ENCODE results near the gene APH1B. TPM values are rescaled to one million over a fixed set of nuclear protein-coding genes. Genes with fewer than 3 reads are reported as not detected.
"Not testable (repeated sequence)": the region's sequence is repeated elsewhere in the genome, so short reads cannot be mapped to it uniquely, and the experiment has no call there.

APH1B gene
- total RNA-seq, 1 experiment from 2014 or later, result 20.9 TPM

DNA sequence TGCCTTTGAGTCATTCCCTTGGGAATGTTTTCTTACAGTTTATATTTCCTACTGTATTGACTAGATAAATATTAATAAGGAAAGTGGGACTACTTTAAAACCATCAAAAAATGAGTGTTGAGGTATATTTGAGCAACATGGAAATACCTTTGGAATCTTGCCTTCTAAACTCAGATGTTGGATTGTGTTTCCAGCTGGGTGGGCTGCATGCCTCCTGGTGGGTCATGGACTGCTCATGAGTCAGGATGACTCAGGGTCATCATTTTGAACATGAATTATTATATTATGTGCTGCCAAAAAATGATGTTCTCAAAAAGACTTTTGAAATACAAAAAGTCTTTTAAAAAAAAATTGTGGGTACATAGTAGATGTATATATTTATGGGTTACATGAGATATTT is 41.1 kb upstream of the APH1B start:
- H3T11ph ChIP-seq (ENCODE audit: low read length), result no peak overlapping the region
- no peaks in the 10 kb centered on the region for H3K27me3 ChIP-seq (ENCODE audit: insufficient read depth, low read length)
- H3K4me1 Mint-ChIP-seq, result peaks cover 13 to 20% of the 10 kb centered on the region in 2 experiments; a peak in 3 of 4 replicates
- no peak overlapping the region for H4K91ac ChIP-seq (ENCODE audit: insufficient read length, low read depth, low read length)
- H3K4me1 ChIP-seq (ENCODE audit: insufficient read depth, low read length), result no peaks in the 10 kb centered on the region
- H3K79me1 ChIP-seq (ENCODE audit: insufficient read depth, low read depth, low read length, poor library complexity, severe bottlenecking), result no peaks in the 10 kb centered on the region
- H3K4me3 Mint-ChIP-seq, result no peak overlapping the region
- no peak for DNase-seq
- no peak overlapping the region for H2AK5ac ChIP-seq (ENCODE audit: insufficient read length, low read length)
- H2BK5ac ChIP-seq (ENCODE audit: insufficient read length, low read length), result no peak overlapping the region
- no peak overlapping the region for H3K27ac ChIP-seq (ENCODE audit: insufficient read length, low read depth, low read length)
- no peak overlapping the region for H3K4ac ChIP-seq (ENCODE audit: low read depth, low read length)
- H3K36me3 Mint-ChIP-seq (ENCODE audit: insufficient read depth in 1 of 3, low read depth in 3 of 3), result peaks cover 0 to 5% (median 3%) of the 10 kb centered on the region in 3 experiments; a peak in 4 of 7 replicates
- no peak overlapping the region for H3K14ac ChIP-seq (ENCODE audit: insufficient read depth, low read length)
- no peak overlapping the region for H2BK20ac ChIP-seq (ENCODE audit: low read depth, low read length, poor library complexity, severe bottlenecking)
- H3K9me3 Mint-ChIP-seq, result peaks cover 0 to 4% of the 10 kb centered on the region in 2 experiments; a peak in 1 of 5 replicates
- no peak overlapping the region for H3K27ac Mint-ChIP-seq
- H3K23me2 ChIP-seq (ENCODE audit: insufficient read length, low read depth, low read length, poor library complexity, severe bottlenecking), result no peaks in the 10 kb centered on the region
- no peak overlapping the region for H2AFZ ChIP-seq (ENCODE audit: low read length)
- H3K4me2 ChIP-seq (ENCODE audit: insufficient read depth, insufficient read length, low read length), result no peak overlapping the region
- no peak overlapping the region for H4K5ac ChIP-seq (ENCODE audit: insufficient read length, low read depth, low read length)
- no peaks in the 10 kb centered on the region for H3K27me3 Mint-ChIP-seq (ENCODE audit: low read depth)
- H2BK15ac ChIP-seq (ENCODE audit: low read depth, low read length), result no peak overlapping the region
- H3K9ac ChIP-seq (ENCODE audit: extremely low read depth, insufficient read length, low read length), result no peak overlapping the region
- no peak overlapping the region for H3K56ac ChIP-seq (ENCODE audit: insufficient read length, low read depth, low read length)
- H4K20me1 ChIP-seq (ENCODE audit: control insufficient read depth, insufficient read depth, insufficient read length), result no peaks in the 10 kb centered on the region
- no peaks in the 10 kb centered on the region for H3K9me3 ChIP-seq (ENCODE audit: control insufficient read depth, low read depth, low read length)
- H2BK120ac ChIP-seq (ENCODE audit: low read depth, low read length, poor library complexity, severe bottlenecking), result no peak overlapping the region
- no peak overlapping the region for H3K23ac ChIP-seq (ENCODE audit: insufficient read length, low read depth, low read length)
- no peak overlapping the region for H4K8ac ChIP-seq (replicated peaks; ENCODE audit: insufficient read length, low read depth, low read length)
- no peak overlapping the region for H2BK12ac ChIP-seq (ENCODE audit: insufficient read length, low read depth, low read length)
- no peaks in the 10 kb centered on the region for H3K79me2 ChIP-seq (ENCODE audit: insufficient read depth, low read length)
- no peak overlapping the region for H3K18ac ChIP-seq (ENCODE audit: insufficient read length, low read depth, low read length)
- TF ChIP-seq, protein P1, sequence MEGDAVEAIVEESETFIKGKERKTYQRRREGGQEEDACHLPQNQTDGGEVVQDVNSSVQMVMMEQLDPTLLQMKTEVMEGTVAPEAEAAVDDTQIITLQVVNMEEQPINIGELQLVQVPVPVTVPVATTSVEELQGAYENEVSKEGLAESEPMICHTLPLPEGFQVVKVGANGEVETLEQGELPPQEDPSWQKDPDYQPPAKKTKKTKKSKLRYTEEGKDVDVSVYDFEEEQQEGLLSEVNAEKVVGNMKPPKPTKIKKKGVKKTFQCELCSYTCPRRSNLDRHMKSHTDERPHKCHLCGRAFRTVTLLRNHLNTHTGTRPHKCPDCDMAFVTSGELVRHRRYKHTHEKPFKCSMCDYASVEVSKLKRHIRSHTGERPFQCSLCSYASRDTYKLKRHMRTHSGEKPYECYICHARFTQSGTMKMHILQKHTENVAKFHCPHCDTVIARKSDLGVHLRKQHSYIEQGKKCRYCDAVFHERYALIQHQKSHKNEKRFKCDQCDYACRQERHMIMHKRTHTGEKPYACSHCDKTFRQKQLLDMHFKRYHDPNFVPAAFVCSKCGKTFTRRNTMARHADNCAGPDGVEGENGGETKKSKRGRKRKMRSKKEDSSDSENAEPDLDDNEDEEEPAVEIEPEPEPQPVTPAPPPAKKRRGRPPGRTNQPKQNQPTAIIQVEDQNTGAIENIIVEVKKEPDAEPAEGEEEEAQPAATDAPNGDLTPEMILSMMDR (conservative IDR thresholded peaks at IDR 0.05), result no peak

DNA sequence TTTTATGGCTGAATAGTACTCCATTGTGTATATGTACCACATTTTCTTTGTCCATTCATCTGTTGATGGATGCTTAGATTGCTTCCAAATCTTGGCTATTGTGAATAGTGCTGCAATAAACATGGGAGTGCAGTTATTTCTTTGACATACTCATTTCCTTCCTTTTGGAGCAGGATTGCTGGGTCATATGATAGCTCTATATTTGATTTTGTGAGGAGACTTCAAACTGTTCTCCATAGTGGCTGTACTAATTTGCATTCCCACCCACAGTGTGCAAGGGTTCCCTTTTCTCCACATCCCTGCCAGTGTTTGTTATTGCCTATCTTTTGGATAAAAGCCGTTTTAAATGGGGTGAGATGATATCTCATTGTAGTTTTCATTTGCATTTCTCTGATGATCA is 40.3 kb upstream of the APH1B start:
- H3K4me3 Mint-ChIP-seq; H3K27me3 ChIP-seq (ENCODE audit: insufficient read depth, low read length); H3K9me3 ChIP-seq (ENCODE audit: control insufficient read depth, low read depth, low read length); H3K4ac ChIP-seq (ENCODE audit: low read depth, low read length); H3K18ac ChIP-seq (ENCODE audit: insufficient read length, low read depth, low read length); H2BK5ac ChIP-seq (ENCODE audit: insufficient read length, low read length); H2BK15ac ChIP-seq (ENCODE audit: low read depth, low read length); H3K27ac ChIP-seq (ENCODE audit: insufficient read length, low read depth, low read length); H3K23ac ChIP-seq (ENCODE audit: insufficient read length, low read depth, low read length); H3K79me2 ChIP-seq (ENCODE audit: insufficient read depth, low read length); H3K27ac Mint-ChIP-seq; H4K91ac ChIP-seq (ENCODE audit: insufficient read length, low read depth, low read length); H3K9me3 Mint-ChIP-seq; H3K4me1 ChIP-seq (ENCODE audit: insufficient read depth, low read length); H4K5ac ChIP-seq (ENCODE audit: insufficient read length, low read depth, low read length); H2BK20ac ChIP-seq (ENCODE audit: low read depth, low read length, poor library complexity, severe bottlenecking); H3K79me1 ChIP-seq (ENCODE audit: insufficient read depth, low read depth, low read length, poor library complexity, severe bottlenecking); H2BK120ac ChIP-seq (ENCODE audit: low read depth, low read length, poor library complexity, severe bottlenecking); DNase-seq; H2AK5ac ChIP-seq (ENCODE audit: insufficient read length, low read length); H2AFZ ChIP-seq (ENCODE audit: low read length); H3T11ph ChIP-seq (ENCODE audit: low read length); H3K56ac ChIP-seq (ENCODE audit: insufficient read length, low read depth, low read length); H4K8ac ChIP-seq (replicated peaks; ENCODE audit: insufficient read length, low read depth, low read length); H4K20me1 ChIP-seq (ENCODE audit: control insufficient read depth, insufficient read depth, insufficient read length); H3K4me2 ChIP-seq (ENCODE audit: insufficient read depth, insufficient read length, low read length); H2BK12ac ChIP-seq (ENCODE audit: insufficient read length, low read depth, low read length); H3K23me2 ChIP-seq (ENCODE audit: insufficient read length, low read depth, low read length, poor library complexity, severe bottlenecking); H3K9ac ChIP-seq (ENCODE audit: extremely low read depth, insufficient read length, low read length); H3K27me3 Mint-ChIP-seq (ENCODE audit: low read depth); H3K14ac ChIP-seq (ENCODE audit: insufficient read depth, low read length): not testable (repeated sequence)
- WGBS (ENCODE audit: extremely low coverage, insufficient read length, low lambda C conversion rate), result no CpG with 5 or more reads among the region's 1 CpG
- H3K36me3 Mint-ChIP-seq (ENCODE audit: insufficient read depth in 1 of 3, low read depth in 3 of 3), result peaks cover 2 to 13% (median 7%) of the 10 kb centered on the region in 3 experiments; a peak in 6 of 7 replicates
- H3K4me1 Mint-ChIP-seq, result peaks cover 7 to 16% of the 10 kb centered on the region in 2 experiments; a peak in 3 of 4 replicates
